ENCODE data around the gene BCL3.

Gene BCL3

DNA sequence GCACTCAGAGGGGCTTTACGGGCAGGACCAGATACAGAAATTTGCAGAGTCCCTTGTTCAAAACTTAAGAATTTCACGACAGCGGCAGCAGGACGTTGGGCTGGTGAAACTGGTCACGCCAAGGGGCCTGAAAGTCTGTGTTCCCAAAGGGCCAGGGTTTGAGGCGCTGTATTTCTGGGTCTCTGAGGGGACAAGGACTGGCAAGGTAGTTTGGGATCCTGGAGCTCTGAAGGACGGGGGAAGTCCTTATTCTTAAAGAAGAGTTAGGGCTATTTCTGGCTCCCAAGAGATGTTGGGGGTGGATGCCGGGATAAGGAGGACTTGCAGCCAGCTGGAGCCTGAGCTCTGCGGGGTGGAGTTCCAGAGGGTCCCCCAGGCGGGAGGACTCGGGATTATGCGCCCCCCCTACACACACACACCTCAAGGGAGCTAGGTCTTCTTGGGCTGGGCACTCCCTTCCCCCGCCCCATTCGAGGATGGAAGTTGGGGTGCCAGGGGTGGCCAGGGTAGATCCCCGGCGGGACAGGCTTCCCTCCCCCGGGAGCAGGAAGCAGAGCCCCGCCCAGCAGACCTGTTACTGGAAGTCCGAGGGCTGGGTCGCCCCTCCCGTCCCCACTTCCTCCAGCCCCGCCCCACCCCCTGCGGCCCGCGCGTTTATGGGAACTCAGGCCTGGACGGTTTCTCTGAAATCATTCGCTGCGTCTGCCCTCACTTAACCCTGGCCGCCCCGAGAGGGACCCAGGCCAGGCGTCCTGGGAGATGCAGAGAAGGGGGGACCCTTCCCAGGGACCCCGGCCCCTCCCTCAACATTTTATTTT is 5.6 kb downstream of the BCL3 start:
- no peak for FAIRE-seq
- no peak for DNase-seq (ENCODE audit: insufficient read length, low spot score)
- TF ChIP-seq, protein P1, sequence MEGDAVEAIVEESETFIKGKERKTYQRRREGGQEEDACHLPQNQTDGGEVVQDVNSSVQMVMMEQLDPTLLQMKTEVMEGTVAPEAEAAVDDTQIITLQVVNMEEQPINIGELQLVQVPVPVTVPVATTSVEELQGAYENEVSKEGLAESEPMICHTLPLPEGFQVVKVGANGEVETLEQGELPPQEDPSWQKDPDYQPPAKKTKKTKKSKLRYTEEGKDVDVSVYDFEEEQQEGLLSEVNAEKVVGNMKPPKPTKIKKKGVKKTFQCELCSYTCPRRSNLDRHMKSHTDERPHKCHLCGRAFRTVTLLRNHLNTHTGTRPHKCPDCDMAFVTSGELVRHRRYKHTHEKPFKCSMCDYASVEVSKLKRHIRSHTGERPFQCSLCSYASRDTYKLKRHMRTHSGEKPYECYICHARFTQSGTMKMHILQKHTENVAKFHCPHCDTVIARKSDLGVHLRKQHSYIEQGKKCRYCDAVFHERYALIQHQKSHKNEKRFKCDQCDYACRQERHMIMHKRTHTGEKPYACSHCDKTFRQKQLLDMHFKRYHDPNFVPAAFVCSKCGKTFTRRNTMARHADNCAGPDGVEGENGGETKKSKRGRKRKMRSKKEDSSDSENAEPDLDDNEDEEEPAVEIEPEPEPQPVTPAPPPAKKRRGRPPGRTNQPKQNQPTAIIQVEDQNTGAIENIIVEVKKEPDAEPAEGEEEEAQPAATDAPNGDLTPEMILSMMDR (IDR thresholded peaks at IDR 0.05; ENCODE audit: insufficient read depth, missing control alignments), result no peak

DNA sequence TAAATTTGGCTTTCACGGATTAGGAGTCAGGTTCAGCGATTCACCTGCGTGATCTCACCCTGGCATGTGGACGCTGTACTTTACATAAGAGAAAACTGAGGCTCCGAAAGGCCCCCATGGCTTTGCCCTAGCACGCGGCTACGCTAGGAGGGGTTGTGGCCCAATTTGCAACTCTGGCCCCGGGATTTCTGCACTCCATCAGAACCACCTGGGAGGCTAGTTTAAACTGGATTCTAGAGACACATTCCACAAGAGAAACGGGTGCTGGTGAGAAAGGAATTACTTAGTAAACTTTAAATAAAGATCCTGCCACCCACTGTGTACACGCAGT is 6.2 kb downstream of the BCL3 start:
- DNase-seq (ENCODE audit: insufficient read length, low spot score) (no peak), FAIRE-seq (no peak)
- TF ChIP-seq, protein P1 (IDR thresholded peaks at IDR 0.05; ENCODE audit: insufficient read depth, missing control alignments), result no peak

DNA sequence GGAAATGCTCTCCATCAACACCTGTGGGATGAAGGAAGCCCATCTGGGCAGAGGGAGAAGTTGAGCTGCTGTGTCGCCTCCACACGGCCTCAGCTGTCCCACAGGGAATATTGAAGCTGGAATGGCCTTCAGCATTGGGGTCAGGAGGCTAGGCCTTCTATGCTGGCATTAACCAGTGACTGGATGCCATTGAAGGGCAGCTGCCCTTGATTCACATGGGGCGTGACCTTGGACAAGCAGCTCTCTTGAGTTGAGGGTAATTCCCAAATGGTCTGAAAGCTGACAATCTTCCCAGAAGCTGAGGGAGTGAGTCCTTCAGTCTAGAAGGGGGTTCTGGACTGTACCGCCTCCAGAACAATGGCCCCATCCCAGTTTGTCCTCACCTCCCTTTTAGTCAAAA is 6.7 kb downstream of the BCL3 start:
- TF ChIP-seq, protein P1 (IDR thresholded peaks at IDR 0.05; ENCODE audit: insufficient read depth, missing control alignments), result no peak
- no peak for FAIRE-seq
- no peak for DNase-seq (ENCODE audit: insufficient read length, low spot score)

DNA sequence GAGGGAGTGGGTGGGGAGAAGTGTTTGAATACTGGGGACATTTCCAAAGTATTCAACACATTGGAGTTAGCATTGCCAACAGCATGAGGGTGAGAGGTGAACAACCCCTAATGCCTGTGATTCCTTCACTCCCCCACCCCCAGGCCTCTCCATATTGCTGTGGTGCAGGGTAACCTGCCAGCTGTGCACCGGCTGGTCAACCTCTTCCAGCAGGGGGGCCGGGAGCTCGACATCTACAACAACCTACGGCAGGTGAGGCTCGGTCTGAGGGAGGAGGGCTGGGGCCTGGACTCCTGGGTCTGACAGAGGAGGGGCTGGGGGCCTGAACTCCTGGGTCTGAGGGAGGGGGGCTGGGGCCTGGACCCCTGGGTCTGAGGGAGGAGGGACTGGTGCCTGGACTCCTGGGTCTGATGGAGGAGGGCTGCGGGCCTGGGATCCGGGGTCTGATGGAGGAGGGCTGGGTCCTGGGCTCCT is 7.6 kb downstream of the BCL3 start:
- TF ChIP-seq, protein P1 (IDR thresholded peaks at IDR 0.05; ENCODE audit: insufficient read depth, missing control alignments), result no peak
- no peak for FAIRE-seq
- DNase-seq (ENCODE audit: insufficient read length, low spot score), result no peak

DNA sequence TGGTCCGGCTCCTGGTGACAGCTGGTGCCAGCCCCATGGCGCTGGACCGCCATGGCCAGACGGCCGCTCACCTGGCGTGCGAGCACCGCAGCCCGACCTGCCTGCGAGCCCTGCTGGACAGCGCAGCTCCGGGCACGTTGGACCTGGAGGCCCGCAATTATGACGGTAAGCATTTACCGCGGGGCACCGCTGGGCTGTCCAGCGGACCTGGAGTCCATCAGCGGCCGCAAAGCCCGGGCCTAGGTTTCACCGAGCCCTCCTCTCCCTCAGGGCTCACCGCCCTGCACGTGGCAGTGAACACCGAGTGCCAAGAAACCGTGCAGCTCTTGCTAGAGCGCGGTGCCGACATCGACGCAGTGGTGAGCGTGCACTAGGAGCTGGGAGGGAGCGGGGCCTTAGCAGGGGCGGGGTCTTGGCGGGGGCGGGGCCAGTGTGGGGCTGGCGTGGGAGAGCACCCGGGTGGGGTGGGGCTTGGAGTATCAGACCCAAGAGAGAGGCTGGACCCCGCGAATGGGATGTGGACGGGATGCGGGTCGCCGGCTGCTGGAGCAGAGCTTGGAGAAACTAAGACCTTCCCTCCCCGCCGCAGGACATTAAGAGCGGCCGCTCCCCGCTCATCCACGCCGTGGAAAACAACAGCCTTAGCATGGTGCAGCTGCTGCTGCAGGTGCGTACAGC is 8.7 kb downstream of the BCL3 start:
- DNase-seq (ENCODE audit: insufficient read length, low spot score), result peak; percentile 93
- TF ChIP-seq, protein P1 (IDR thresholded peaks at IDR 0.05; ENCODE audit: insufficient read depth, missing control alignments), result no peak
- no peak for FAIRE-seq

DNA sequence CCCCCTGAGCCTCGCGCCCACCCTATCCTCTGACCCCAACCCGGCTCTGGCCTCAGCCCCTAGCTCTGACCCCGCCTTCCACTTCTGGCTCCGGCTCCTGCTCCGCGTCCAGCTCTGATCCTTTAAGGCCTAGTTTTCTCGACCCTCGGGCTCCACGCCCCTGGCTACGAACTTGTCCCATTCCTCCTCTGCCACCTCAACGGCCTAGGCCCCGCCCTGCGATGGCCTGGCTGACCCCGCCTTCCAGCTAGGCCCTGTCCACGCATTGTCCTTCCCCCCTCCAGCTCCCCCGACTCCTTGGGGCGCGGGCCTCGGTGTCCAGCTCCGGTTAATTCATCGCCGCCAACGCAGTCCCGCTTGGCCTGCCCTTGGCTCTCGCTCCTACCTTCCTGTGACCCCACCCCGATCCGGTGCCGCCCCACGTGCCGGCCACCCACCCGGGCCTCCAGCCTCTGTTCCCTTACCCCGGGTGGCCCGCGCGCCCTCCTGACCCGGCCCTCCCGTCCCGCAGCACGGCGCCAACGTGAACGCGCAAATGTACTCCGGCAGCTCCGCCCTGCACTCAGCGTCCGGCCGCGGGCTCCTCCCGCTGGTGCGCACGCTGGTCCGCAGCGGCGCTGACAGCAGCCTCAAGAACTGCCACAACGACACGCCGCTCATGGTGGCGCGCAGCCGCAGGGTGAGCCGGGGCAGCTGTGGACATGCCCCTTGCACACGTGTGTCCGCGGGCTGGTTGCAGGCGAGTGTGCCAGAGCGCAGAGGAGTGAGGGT is 9.4 kb downstream of the BCL3 start:
- FAIRE-seq (no peak), DNase-seq (ENCODE audit: insufficient read length, low spot score) (peak; percentile 53)
- TF ChIP-seq, protein P1 (IDR thresholded peaks at IDR 0.05; ENCODE audit: insufficient read depth, missing control alignments), result no peak
